ENCODE data around the gene OSM.

GRCh38 chr22:30247974-30248373, 18.7 kb downstream of the OSM start:
- TF ChIP-seq CTCF (conservative IDR thresholded peaks at IDR 0.05; ENCODE audit: low read depth in 2 of 2), result no peak
- no peak for TF ChIP-seq POLR2AphosphoS5 (IDR thresholded peaks at IDR 0.05; ENCODE audit: low read depth)
- no peak for TF ChIP-seq REST (IDR thresholded peaks at IDR 0.05; ENCODE audit: unreplicated experiment)
- TF ChIP-seq ETS1 (IDR thresholded peaks at IDR 0.05), result no peak
- no peak for TF ChIP-seq ZNF331 (CRISPR knock-in tag; IDR thresholded peaks at IDR 0.05; ENCODE audit: low read depth)
- TF ChIP-seq EZH2phosphoT487 (IDR thresholded peaks at IDR 0.05; ENCODE audit: unreplicated experiment), result no peak
- TF ChIP-seq CREB1 (CRISPR knock-in tag; IDR thresholded peaks at IDR 0.05; ENCODE audit: low read depth), result no peak

Measured in GM23338 (cell line).